ENCODE results near the gene HMOX1.
A peak's percentile ranks its signal among the peaks of the same experiment; 100 is the strongest.
"Not testable (repeated sequence)": the region's sequence is repeated elsewhere in the genome, so short reads cannot be mapped to it uniquely, and the experiment has no call there.

The HMOX1 gene

GRCh38 chr22:35437049-35437448 is 56.2 kb downstream of the HMOX1 start:
- peak; percentile 13 for DNase-seq

DNA sequence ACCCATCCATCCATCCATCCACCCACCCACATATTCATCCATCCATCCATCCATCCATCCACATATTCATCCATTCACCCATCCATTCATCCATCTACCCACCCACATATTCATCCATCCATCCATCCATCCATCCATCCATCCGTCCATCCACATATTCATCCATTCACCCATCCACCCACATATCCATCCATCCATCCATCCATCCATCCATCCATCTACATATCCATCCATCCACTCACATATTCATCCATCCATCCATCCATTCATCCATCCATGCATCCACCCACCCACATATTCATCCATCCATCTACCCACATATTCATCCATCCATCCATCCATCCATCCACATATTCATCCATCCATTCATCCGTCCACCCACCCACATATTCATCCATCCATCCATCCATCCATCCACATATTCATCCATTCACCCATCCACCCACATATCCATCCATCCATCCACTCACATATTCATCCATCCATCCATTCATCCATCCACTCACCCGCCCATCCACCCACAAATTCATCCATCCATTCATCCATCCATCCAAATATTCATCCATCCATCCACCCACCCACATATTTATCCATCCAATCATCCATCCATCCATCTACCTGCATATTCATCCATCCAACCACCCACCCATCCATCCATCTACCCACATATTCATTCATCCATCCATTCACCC is 57.9 kb downstream of the HMOX1 start:
- not testable (repeated sequence) for DNase-seq

DNA sequence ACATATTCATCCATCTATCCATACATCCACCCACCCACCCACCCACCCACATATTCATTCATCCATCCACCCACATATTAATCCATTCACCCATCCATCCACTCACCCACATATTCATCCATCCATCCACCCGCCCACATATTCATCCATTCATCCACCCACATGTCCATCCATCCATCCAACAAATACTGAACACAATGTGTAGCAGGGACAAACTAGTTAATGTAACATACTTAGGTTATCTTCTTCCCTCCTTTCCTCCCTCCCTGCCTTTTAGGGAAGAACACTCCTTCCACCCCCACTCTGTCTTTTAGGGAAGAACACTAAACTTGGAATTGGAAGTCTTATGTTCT is 58.4 kb downstream of the HMOX1 start:
- DNase-seq = no peak

DNA sequence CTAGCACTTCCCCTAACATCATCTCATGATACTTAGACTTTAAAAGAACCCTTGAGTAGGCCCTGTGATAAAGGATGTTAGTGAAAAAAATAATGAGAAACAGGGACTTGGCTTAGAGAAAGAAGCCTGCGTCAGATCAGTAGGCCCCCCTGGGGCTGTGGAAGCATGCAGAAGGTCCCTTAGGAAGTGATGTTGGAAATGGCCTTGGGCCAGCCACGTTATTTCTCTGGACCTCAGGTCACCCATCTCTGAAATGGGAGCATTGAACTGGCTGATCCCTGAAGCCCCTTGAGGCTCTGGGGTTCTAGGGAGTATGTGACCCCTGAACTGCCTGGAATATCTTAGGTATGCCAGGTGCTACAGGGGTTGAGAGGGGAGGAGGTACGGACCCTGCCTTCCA is 59.2 kb downstream of the HMOX1 start:
- DNase-seq = no peak

- no peak for DNase-seq
These were observed 60.7 kb downstream of the HMOX1 start for GRCh38 chr22:35441489-35442100.

- DNase-seq = no peak
These were observed 61.6 kb downstream of the HMOX1 start for GRCh38 chr22:35442471-35442870.

DNA sequence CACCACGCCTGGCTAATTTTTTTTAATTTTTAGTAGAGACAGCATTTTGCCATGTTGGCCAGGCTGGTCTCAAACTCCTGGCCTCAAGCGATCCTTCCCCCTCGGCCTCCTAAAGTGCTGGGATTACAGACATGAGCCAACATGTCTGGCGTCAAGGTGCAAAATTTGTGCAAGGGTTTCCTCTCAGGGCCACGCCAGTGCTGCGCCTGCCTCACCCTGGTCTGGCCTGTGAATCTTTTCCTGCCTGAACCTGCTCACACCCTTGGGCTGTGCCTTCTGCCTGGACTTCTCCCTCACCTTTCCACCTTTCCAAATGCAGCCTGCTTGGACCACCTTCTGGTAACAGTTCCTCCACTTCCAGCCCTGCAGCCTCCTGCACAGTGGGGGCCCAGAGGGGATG is 62.4 kb downstream of the HMOX1 start:
- DNase-seq = no peak
